GM18858 (cell line): ENCODE data around the gene CYP3A4.
"Not testable (repeated sequence)": the region's sequence is repeated elsewhere in the genome, so short reads cannot be mapped to it uniquely, and the experiment has no call there.

Experiments used
- ATAC-seq: cut with Tn5 transposase; IDR thresholded peaks from one replicate; pipeline ENCODE4 v1.9.1; 2021; ENCODE audit not compliant: unreplicated experiment

The CYP3A4 gene

GRCh38 chr7:99729486-99730237 lies 54.3 kb downstream of the CYP3A4 start:
- no peak for ATAC-seq

- ATAC-seq, result no peak
These were observed 55.4 kb downstream of the CYP3A4 start for GRCh38 chr7:99728615-99729014.

GRCh38 chr7:99723201-99723600 lies 60.8 kb downstream of the CYP3A4 start:
- ATAC-seq, result not testable (repeated sequence)

- no peak for ATAC-seq
These were observed 63.0 kb downstream of the CYP3A4 start for GRCh38 chr7:99720800-99721595.

GRCh38 chr7:99719996-99720769 lies 63.8 kb downstream of the CYP3A4 start:
- no peak for ATAC-seq

GRCh38 chr7:99713995-99714570 lies 69.9 kb downstream of the CYP3A4 start:
- ATAC-seq, result no peak

GRCh38 chr7:99709838-99710578 lies 74.0 kb downstream of the CYP3A4 start:
- ATAC-seq, result no peak

GRCh38 chr7:99709260-99709659 lies 74.7 kb downstream of the CYP3A4 start:
- no peak for ATAC-seq

- ATAC-seq, result no peak
These were observed 76.9 kb downstream of the CYP3A4 start for GRCh38 chr7:99707096-99707495.
